C4-2B (cell line): ENCODE data around the gene LRRC61.

Experiments
- ZFX ChIP-seq: fragments of 450-650 bp; IDR thresholded peaks from 2 replicates; pipeline ENCODE4 v1.6.1; 2017
- TF ChIP-seq, protein P1 (sequence below): fragments of 450-650 bp; conservative IDR thresholded peaks from 2 replicates; pipeline ENCODE4 v1.5.1; 2017; ENCODE audit warnings: mild to moderate bottlenecking

DNA sequence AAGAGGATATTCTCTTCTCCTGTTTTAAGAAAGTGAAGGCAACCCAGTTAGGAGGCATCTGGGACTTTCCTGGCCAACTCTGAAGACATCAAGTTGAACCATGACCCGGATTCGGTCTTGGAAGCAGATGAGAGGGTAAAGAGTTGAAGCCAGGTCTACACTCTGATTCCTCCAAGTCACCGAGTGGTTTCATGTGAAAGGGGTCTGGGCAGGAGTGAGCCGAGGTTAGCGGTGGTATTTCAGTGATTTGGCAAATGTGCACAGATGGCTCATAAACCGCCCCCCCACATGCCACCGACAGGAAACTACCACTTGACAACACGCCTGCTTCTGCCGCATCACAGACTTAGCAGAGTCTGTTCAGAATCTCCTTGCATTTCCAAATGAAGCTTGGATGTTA, 34.1 kb downstream of the LRRC61 start:
- TF ChIP-seq, protein P1, sequence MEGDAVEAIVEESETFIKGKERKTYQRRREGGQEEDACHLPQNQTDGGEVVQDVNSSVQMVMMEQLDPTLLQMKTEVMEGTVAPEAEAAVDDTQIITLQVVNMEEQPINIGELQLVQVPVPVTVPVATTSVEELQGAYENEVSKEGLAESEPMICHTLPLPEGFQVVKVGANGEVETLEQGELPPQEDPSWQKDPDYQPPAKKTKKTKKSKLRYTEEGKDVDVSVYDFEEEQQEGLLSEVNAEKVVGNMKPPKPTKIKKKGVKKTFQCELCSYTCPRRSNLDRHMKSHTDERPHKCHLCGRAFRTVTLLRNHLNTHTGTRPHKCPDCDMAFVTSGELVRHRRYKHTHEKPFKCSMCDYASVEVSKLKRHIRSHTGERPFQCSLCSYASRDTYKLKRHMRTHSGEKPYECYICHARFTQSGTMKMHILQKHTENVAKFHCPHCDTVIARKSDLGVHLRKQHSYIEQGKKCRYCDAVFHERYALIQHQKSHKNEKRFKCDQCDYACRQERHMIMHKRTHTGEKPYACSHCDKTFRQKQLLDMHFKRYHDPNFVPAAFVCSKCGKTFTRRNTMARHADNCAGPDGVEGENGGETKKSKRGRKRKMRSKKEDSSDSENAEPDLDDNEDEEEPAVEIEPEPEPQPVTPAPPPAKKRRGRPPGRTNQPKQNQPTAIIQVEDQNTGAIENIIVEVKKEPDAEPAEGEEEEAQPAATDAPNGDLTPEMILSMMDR = no peak
- no peak for TF ChIP-seq ZFX
